ENCODE results near the gene C19orf67. TPM values are rescaled to one million over a fixed set of nuclear protein-coding genes. Genes with fewer than 3 reads are reported as not detected.
"Not testable (repeated sequence)": the region's sequence is repeated elsewhere in the genome, so short reads cannot be mapped to it uniquely, and the experiment has no call there.

C19orf67 gene
- total and polyA plus RNA-seq, 2 donors (not counting 1 experiment from before 2014, with no cell fraction given): 1.2 TPM; not detected in 1

DNA sequence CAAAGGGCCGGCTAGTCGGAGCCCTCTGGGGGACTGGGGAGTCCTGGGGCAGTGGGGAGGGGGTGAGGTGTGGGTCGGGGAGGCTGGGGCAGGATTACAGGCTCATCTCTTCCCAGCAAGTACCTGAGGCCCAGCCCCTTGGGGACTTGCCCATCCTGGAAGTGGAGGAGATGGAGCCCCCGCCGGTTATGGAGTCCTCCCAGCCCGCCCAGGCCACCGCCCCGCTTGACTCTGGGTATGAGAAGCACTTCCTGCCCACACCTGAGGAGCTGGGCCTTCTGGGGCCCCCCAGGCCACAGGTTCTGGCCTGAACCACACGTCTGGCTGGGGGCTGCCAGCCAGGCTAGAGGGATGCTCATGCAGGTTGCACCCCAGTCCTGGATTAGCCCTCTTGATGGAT lies 33.6 kb downstream of the C19orf67 start:
- H3K27ac Mint-ChIP-seq: no peak overlapping the region
- intact Hi-C loops (cut with micrococcal nuclease): no loop called here
- Histone ChIP-seq H3K79me2 (ENCODE audit: control insufficient read depth, insufficient read depth, low read length) (no peaks in the 10 kb centered on the region), H3K36me3 (replicated peaks in 1 of 2; ENCODE audit: control extremely low read depth in 1 of 2, control insufficient read depth in 1 of 2, extremely low read depth in 1 of 2, insufficient read depth in 2 of 2, low read length in 1 of 2) (peaks cover 9 to 44% of the 10 kb centered on the region in 2 experiments), H3K27me3 (replicated peaks in 1 of 4; ENCODE audit: control extremely low read depth in 1 of 4, control insufficient read depth in 3 of 4, insufficient read depth in 4 of 4, low read length in 3 of 4) (peaks cover 0 to 8% (median 4%) of the 10 kb centered on the region in 4 experiments), H3K27ac (ENCODE audit: low read length in 2 of 2) (no peak overlapping the region), H4K20me1 (ENCODE audit: control insufficient read depth, insufficient read depth, low read length, poor library complexity, severe bottlenecking) (peaks cover 20% of the 10 kb centered on the region), H3K4me3 (ENCODE audit: control extremely low read depth in 1 of 5, extremely low read depth in 1 of 5, insufficient read depth in 1 of 5, low read depth in 2 of 5, low read length in 4 of 5) (no peak overlapping the region), H3K9ac (ENCODE audit: low read length) (no peak overlapping the region), H3K9me3 (ENCODE audit: control extremely low read depth in 1 of 3, control insufficient read depth in 2 of 3, insufficient read depth in 1 of 3, low read length in 2 of 3) (peaks cover 0 to 11% (median 2%) of the 10 kb centered on the region in 3 donors), H3K4me1 (ENCODE audit: control insufficient read depth in 2 of 2, insufficient read depth in 2 of 2, low read length in 2 of 2) (peaks cover 0 to 2% of the 10 kb centered on the region in 2 donors), H2AFZ (ENCODE audit: insufficient read depth, low read depth, low read length, poor library complexity, severe bottlenecking) (no peak overlapping the region), H3K4me2 (replicated peaks; ENCODE audit: low read depth, low read length, poor library complexity, severe bottlenecking) (no peak overlapping the region)
- CTCF ChIA-PET: interaction anchor here (0.5 to 2.0 kb wide), 5 partner anchors 8 to 308 kb away, joined by 3 to 8 read pairs (median 3); partner anchors contain the start of gene MISP3
- ATAC-seq (ENCODE audit: low read depth) (no peak), DNase-seq (no peak)
- POLR2A ChIA-PET: interaction anchor here (0.8 kb wide), 1 partner anchor 243 kb away, joined by 7 read pairs; no protein-coding TSS in a partner anchor
- TF ChIP-seq, protein P1, sequence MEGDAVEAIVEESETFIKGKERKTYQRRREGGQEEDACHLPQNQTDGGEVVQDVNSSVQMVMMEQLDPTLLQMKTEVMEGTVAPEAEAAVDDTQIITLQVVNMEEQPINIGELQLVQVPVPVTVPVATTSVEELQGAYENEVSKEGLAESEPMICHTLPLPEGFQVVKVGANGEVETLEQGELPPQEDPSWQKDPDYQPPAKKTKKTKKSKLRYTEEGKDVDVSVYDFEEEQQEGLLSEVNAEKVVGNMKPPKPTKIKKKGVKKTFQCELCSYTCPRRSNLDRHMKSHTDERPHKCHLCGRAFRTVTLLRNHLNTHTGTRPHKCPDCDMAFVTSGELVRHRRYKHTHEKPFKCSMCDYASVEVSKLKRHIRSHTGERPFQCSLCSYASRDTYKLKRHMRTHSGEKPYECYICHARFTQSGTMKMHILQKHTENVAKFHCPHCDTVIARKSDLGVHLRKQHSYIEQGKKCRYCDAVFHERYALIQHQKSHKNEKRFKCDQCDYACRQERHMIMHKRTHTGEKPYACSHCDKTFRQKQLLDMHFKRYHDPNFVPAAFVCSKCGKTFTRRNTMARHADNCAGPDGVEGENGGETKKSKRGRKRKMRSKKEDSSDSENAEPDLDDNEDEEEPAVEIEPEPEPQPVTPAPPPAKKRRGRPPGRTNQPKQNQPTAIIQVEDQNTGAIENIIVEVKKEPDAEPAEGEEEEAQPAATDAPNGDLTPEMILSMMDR (IDR thresholded peaks at IDR 0.05): no peak
- H3K4me3 Mint-ChIP-seq: no peak overlapping the region
- no peaks in the 10 kb centered on the region for H3K9me3 Mint-ChIP-seq (ENCODE audit: insufficient read depth)
- peaks cover 5% of the 10 kb centered on the region for H3K27me3 Mint-ChIP-seq
- WGBS (ENCODE audit: insufficient coverage): 83% methylated on average over 7 of the region's 9 CpGs
- peaks cover 3% of the 10 kb centered on the region for H3K4me1 Mint-ChIP-seq

DNA sequence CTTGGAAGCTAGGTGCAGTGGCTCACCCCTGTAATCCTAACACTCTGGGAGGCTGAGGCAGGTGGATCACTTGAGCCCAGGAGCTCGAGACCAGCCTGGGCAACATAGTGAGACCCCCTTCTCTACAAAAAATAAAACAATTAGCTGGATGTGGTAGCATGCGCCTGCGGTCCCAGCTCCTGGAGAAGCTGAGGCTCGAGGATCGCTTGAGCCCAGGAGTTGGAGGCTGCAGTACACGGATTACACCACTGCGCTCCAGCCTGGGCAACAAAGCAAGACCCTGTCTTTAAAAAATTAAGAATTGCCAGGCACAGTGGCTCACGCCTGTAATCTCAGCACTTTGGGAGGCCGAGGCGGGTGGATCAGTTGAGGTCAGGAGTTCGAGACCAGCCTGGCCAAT lies 34.6 kb downstream of the C19orf67 start:
- intact Hi-C loops (cut with micrococcal nuclease); H3K4me3 ChIP-seq (ENCODE audit: control extremely low read depth in 1 of 5, extremely low read depth in 1 of 5, insufficient read depth in 1 of 5, low read depth in 2 of 5, low read length in 4 of 5); ATAC-seq (ENCODE audit: low read depth); H3K4me1 ChIP-seq (ENCODE audit: control insufficient read depth in 2 of 2, insufficient read depth in 2 of 2, low read length in 2 of 2); H2AFZ ChIP-seq (ENCODE audit: insufficient read depth, low read depth, low read length, poor library complexity, severe bottlenecking); H3K27ac Mint-ChIP-seq; H3K9me3 Mint-ChIP-seq (ENCODE audit: insufficient read depth); H3K27ac ChIP-seq (ENCODE audit: low read length in 2 of 2); H3K4me3 Mint-ChIP-seq; H3K4me1 Mint-ChIP-seq; H3K27me3 ChIP-seq (replicated peaks in 1 of 4; ENCODE audit: control extremely low read depth in 1 of 4, control insufficient read depth in 3 of 4, insufficient read depth in 4 of 4, low read length in 3 of 4); H3K79me2 ChIP-seq (ENCODE audit: control insufficient read depth, insufficient read depth, low read length); H3K27me3 Mint-ChIP-seq; H3K4me2 ChIP-seq (replicated peaks; ENCODE audit: low read depth, low read length, poor library complexity, severe bottlenecking); H3K9ac ChIP-seq (ENCODE audit: low read length); DNase-seq: not testable (repeated sequence)
- peaks cover 0 to 11% (median 2%) of the 10 kb centered on the region in 3 donors for H3K9me3 ChIP-seq (ENCODE audit: control extremely low read depth in 1 of 3, control insufficient read depth in 2 of 3, insufficient read depth in 1 of 3, low read length in 2 of 3)
- H4K20me1 ChIP-seq (ENCODE audit: control insufficient read depth, insufficient read depth, low read length, poor library complexity, severe bottlenecking): peaks cover 20% of the 10 kb centered on the region
- ChIA-PET POLR2A (interaction anchor here (0.7 to 0.8 kb wide), 2 partner anchors 168 to 244 kb away, joined by 7 to 9 read pairs; no protein-coding TSS in a partner anchor), CTCF (interaction anchor here (1.1 kb wide), 1 partner anchor 18 kb away, joined by 4 read pairs; no protein-coding TSS in a partner anchor)
- WGBS (ENCODE audit: insufficient coverage): 99% methylated on average over 7 of the region's 11 CpGs
- H3K36me3 ChIP-seq (replicated peaks in 1 of 2; ENCODE audit: control extremely low read depth in 1 of 2, control insufficient read depth in 1 of 2, extremely low read depth in 1 of 2, insufficient read depth in 2 of 2, low read length in 1 of 2): peaks cover 9 to 47% of the 10 kb centered on the region in 2 experiments

Measured in B cell (primary cell).